ENCODE data around the gene SLC5A12. TPM values are rescaled to one million over a fixed set of nuclear protein-coding genes. Genes with fewer than 3 reads are reported as not detected.

SLC5A12 gene
- total RNA-seq, 1 experiment from 2014 or later = not detected

GRCh38 chr11:26675233-26675928, 46.5 kb downstream of the SLC5A12 start:
- Histone ChIP-seq H3K9me3 (ENCODE audit: control insufficient read depth, insufficient read depth, low read depth, low read length) (no peaks in the 10 kb centered on the region), H3K27me3 (ENCODE audit: control insufficient read depth, insufficient read depth, low read length) (no peaks in the 10 kb centered on the region), H3K36me3 (ENCODE audit: control insufficient read depth, insufficient read depth, low read length) (no peaks in the 10 kb centered on the region), H3K4me3 (ENCODE audit: low read depth in 2 of 2, low read length in 2 of 2) (no peak overlapping the region), H3K4me1 (ENCODE audit: control insufficient read depth, insufficient read depth, low read length) (no peaks in the 10 kb centered on the region), H3K27ac (ENCODE audit: low read length) (no peak overlapping the region)
- no TSS peak for BruUV-seq (replicated peaks)
- intact Hi-C loops (cut with micrococcal nuclease; ENCODE audit: unreplicated experiment) = no loop called here
- DNase-seq (ENCODE audit: low read depth, low spot score) = no peak
- ChIA-PET CTCF (no interaction called here), POLR2A (no interaction called here)
- TF ChIP-seq SIN3A (IDR thresholded peaks at IDR 0.05; ENCODE audit: borderline replicate concordance, insufficient read depth, low read depth, low read length) (no peak), TCF7L2 (IDR thresholded peaks at IDR 0.05; ENCODE audit: low read depth, low read length) (no peak), CTCF (IDR thresholded peaks at IDR 0.05) (no peak), REST (IDR thresholded peaks at IDR 0.05; ENCODE audit: insufficient read depth in 1 of 2, low read depth in 2 of 2, low read length in 1 of 2) (no peak)
- ATAC-seq = no peak
- in situ Hi-C loops (cut with HindIII; ENCODE audit: low pct_unique_long_range_greater_than_20kb, low sequenced_read_pairs) = no loop called here

GRCh38 chr11:26665946-26666345, 55.9 kb downstream of the SLC5A12 start:
- BruUV-seq (replicated peaks) = no TSS peak
- ATAC-seq (no peak), DNase-seq (ENCODE audit: low read depth, low spot score) (no peak)
- no peaks in the 10 kb centered on the region for H3K36me3 ChIP-seq (ENCODE audit: control insufficient read depth, insufficient read depth, low read length)
- H3K27ac ChIP-seq (ENCODE audit: low read length) = no peak overlapping the region
- CTCF ChIA-PET = no interaction called here
- intact Hi-C loops (cut with micrococcal nuclease; ENCODE audit: unreplicated experiment) (no loop called here), in situ Hi-C loops (cut with HindIII; ENCODE audit: low pct_unique_long_range_greater_than_20kb, low sequenced_read_pairs) (no loop called here)
- TF ChIP-seq TCF7L2 (IDR thresholded peaks at IDR 0.05; ENCODE audit: low read depth, low read length) (no peak), REST (IDR thresholded peaks at IDR 0.05; ENCODE audit: insufficient read depth in 1 of 2, low read depth in 2 of 2, low read length in 1 of 2) (no peak), SIN3A (IDR thresholded peaks at IDR 0.05; ENCODE audit: borderline replicate concordance, insufficient read depth, low read depth, low read length) (no peak), CTCF (IDR thresholded peaks at IDR 0.05) (no peak), POLR2AphosphoS5 (IDR thresholded peaks at IDR 0.05; ENCODE audit: low read depth, low read length) (no peak)
- H3K4me3 ChIP-seq (ENCODE audit: low read depth in 2 of 2, low read length in 2 of 2) = no peak overlapping the region
- no peaks in the 10 kb centered on the region for H3K27me3 ChIP-seq (ENCODE audit: control insufficient read depth, insufficient read depth, low read length)
- no peaks in the 10 kb centered on the region for H3K4me1 ChIP-seq (ENCODE audit: control insufficient read depth, insufficient read depth, low read length)
- POLR2A ChIA-PET = no interaction called here
- no peaks in the 10 kb centered on the region for H3K9me3 ChIP-seq (ENCODE audit: control insufficient read depth, insufficient read depth, low read depth, low read length)
